RPMI7951 (cell line): Measurements from ENCODE around the gene NPC1. TPM values are rescaled to one million over a fixed set of nuclear protein-coding genes. Genes with fewer than 3 reads are reported as not detected.
"Not testable (repeated sequence)": the region's sequence is repeated elsewhere in the genome, so short reads cannot be mapped to it uniquely, and the experiment has no call there.

ENCODE experiments used
- DNase-seq: peaks from one replicate; pipeline ENCODE4 v3.0.0-alpha.2; 2012; ENCODE audit warnings: low read depth
- total RNA-seq: library from RNA; depleted of rRNA; stranded (reverse); fragments of >200 nt; shearing (Covaris generic); gene quantifications from 2 replicates; pipeline ENCODE4 v1.2.3, GENCODE V29; 2014

NPC1 gene
- total RNA-seq, 1 experiment from 2014 or later = 17.9 TPM

DNA sequence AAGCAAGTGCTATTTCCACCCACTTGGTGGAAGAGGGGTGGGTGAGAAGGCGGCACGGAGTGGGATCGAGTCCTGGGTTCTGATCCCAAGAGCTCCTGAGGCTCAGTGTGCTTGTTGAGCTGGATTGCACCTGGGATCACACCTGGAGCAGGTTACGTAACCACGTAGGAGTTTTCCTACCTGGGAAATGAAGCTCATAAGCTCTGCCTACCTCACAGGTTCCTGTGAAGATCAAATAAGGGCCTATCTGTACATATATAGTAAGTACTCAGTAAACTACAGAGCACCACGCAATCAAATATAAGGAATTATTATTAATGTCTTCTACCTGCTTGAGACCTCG is 11.0 kb downstream of the NPC1 start:
- no peak for DNase-seq

GRCh38 chr18:23574611-23575308 is 11.5 kb downstream of the NPC1 start:
- DNase-seq = no peak

- peak; percentile 61 for DNase-seq
Measured at GRCh38 chr18:23573626-23574431, 12.5 kb downstream of the NPC1 start.

- DNase-seq = no peak
Measured at GRCh38 chr18:23573020-23573419, 13.3 kb downstream of the NPC1 start.

- DNase-seq = no peak
Measured at GRCh38 chr18:23572570-23572969, 13.7 kb downstream of the NPC1 start.

DNA sequence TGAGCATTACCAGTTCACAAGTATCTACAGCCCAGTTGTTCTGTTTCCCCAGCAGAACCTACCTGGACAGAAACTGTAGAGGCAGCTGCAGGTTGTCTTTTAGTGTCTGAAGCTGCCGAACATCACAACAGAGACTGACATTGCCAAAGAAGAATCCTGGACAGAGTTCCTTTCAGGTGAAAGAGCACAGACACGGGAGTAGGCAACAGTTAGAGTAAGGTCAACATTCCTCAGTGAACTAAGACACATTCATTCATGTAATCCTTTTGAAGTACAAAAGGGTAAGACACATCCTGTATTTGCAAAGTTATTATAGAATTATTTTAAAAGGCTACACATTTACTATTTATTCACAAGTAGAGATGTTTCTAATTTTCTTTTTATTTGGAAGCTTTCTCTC is 14.3 kb downstream of the NPC1 start:
- no peak for DNase-seq

- DNase-seq = no peak
Measured at GRCh38 chr18:23570912-23571504, 15.3 kb downstream of the NPC1 start.

DNA sequence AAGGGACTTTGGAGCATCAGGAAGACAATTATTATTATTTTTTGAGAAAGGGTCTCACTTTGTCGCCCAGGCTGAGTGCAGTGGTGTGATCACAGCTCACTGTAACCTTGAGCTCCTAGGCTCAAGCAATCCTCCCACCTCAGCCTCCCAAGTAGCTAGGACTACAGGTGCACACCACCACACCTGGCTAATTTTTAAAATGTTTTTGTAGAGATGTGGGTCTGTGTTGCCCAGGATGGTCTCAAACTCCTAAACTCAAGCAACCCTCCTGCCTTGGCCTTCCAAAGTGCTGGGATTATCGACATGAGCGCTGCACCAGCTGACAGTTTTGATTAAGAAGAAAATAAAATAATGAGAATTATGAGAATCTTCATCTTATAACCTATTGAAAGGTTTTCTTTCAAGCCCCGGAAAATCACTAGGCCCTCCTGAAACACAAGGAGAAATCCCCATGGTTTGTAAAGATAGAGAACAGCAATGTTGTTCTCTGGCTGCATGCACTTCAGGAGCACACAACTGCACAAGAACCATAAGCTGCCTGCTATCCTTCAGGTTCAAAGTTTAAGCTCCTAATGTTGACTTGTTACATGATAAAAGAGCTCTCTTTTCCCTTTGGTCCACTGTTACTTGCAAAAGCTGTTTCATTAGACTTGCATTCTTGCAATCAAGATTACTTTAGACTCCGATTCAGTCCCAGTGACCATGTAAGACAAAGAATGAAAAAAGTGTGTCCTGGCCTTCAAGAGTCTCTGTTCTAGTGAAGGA is 16.8 kb downstream of the NPC1 start:
- DNase-seq = no peak

- no peak for DNase-seq
Measured at GRCh38 chr18:23568281-23569138, 17.8 kb downstream of the NPC1 start.

GRCh38 chr18:23567671-23568070 is 18.6 kb downstream of the NPC1 start:
- no peak for DNase-seq

DNA sequence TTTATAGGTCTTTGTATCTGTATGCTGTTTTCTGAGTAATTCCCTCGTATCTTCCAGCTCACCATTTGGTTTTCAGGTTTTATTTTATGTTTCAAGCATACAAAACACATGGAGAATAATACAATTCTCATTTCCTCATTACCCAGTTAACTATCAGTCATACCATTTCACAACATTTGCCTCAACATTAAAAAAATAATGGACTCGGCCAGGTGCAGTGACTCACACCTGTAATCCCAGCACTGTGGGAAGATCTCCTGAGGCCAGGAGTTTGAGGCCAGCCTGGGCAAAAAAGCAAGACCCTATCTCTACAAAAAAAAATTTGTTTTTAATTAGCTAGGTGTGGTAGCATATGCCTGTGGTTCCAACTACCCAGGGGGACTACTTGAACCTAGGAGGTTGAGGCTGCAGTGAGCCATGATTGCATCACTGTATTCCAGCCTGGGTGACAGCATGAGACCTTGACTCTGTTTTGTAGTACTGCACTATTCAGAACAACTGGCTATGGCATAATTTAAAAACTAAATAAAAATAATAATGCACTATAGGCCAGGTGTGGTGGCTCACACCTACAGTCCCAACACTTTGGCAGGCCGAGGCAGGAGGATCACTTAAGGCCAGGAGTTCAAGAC is 20.3 kb downstream of the NPC1 start:
- no peak for DNase-seq

DNA sequence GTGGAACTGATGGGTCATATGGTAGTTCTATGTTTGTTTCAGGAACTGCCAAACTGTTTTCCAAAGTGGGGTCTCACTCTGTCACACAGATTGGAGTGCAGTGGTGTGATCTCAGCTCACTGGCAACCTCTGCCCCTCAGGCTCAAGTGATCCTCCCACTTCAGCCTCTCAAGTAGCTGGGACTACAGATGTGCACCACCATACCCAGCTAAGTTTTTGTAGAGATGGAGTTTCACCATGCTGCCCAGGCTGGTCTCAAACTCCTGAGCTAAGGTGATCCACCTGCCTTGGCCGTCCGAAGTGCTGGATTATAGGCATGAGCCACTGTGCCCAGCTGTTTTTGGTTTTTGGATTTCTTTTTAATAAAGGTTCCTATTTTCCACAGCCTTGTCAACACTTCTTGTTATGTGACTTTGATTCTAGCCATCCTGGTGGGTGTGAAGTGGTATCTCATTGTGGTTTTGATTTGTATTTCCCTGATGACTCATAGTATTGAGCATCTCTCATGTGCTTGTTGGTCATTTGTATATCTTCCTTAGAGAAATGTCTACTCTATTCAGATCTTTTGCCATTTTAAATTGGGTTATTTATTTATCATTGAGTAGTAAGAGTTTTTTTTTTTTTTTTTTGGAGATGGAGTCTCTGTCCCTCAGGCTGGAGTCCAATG is 22.8 kb downstream of the NPC1 start:
- peak; percentile 54 for DNase-seq

DNA sequence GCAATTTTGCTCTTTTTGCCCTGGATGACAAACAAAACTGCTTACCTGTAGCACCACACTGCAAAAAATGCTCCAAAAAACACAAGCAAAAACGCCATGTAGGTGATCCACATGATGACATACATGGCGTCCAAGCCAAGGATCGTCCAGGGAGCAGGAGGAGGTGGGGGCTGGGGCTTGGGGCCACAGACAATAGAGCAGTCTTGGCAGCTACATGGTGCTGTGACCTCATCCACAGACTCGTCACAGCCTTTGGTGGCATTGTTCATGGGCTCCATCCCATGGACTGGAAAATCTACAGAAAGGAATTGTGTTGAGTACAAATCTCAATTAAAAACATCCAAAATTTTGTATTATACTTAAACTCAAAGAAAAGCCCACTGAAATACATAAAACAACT is 26.1 kb downstream of the NPC1 start:
- DNase-seq = no peak

GRCh38 chr18:23557511-23557910 is 28.8 kb downstream of the NPC1 start:
- not testable (repeated sequence) for DNase-seq

- DNase-seq = no peak
Measured at GRCh38 chr18:23556145-23556780, 30.0 kb downstream of the NPC1 start.

- no peak for DNase-seq
Measured at GRCh38 chr18:23553887-23554286, 32.4 kb downstream of the NPC1 start.

GRCh38 chr18:23552505-23552904 is 33.8 kb downstream of the NPC1 start:
- no peak for DNase-seq

- DNase-seq = no peak
Measured at GRCh38 chr18:23551978-23552377, 34.3 kb downstream of the NPC1 start.

DNA sequence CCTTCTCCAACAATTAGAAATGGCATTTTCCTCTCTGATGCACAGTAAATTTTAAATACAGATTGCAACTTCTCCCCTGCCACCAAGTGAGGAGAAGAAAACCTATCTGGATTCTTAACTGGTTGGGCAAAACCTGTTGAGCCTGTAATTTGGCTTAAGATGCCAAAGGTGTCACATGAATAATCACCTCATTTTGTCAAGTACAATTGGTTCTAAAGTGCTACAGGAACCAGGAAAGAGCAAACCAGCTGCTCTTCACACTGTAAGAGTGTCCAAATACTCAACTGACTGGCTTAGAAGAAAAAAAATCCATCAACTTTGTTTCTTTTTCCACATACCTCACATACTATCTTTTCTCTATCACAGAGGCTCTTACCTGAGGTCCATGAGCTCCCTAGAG is 35.4 kb downstream of the NPC1 start:
- no peak for DNase-seq

GRCh38 chr18:23548719-23549118 is 37.6 kb downstream of the NPC1 start:
- no peak for DNase-seq
